ENCODE results near the gene MEGF10. TPM values are rescaled to one million over a fixed set of nuclear protein-coding genes. Genes with fewer than 3 reads are reported as not detected.

The MEGF10 gene
- total RNA-seq, 4 donors from 2014 or later = 0.50 to 2.9 (median 0.95) TPM

GRCh38 chr5:127337876-127338275, 47.3 kb downstream of the MEGF10 start:
- Histone ChIP-seq H3K4me1 (no peaks in the 10 kb centered on the region), H3K27ac (replicated peaks in 1 of 4) (no peak overlapping the region), H3K4me3 (no peak overlapping the region), H3K36me3 (no peaks in the 10 kb centered on the region), H3K27me3 (no peaks in the 10 kb centered on the region), H3K9me3 (no peaks in the 10 kb centered on the region)
- no peak for DNase-seq (ENCODE audit: extremely low spot score)
- intact Hi-C loops (cut with DNase I) = no loop called here
- no peak for TF ChIP-seq EP300 (IDR thresholded peaks at IDR 0.05)
- no peak for TF ChIP-seq POLR2AphosphoS5 (IDR thresholded peaks at IDR 0.05)
- no peak for TF ChIP-seq CTCF (IDR thresholded peaks at IDR 0.05)
- TF ChIP-seq POLR2A (IDR thresholded peaks at IDR 0.05; ENCODE audit: low read depth) = no peak
- 93% methylated on average over 1 of the region's 1 CpG for WGBS

- no peaks in the 10 kb centered on the region for H3K36me3 ChIP-seq
- no peak for DNase-seq (ENCODE audit: extremely low spot score)
- no peak overlapping the region for H3K27ac ChIP-seq (replicated peaks in 1 of 4)
- intact Hi-C loops (cut with DNase I) = no loop called here
- TF ChIP-seq POLR2A (IDR thresholded peaks at IDR 0.05; ENCODE audit: low read depth) (no peak), EP300 (IDR thresholded peaks at IDR 0.05) (no peak), POLR2AphosphoS5 (IDR thresholded peaks at IDR 0.05) (no peak)
- no peaks in the 10 kb centered on the region for H3K9me3 ChIP-seq
- 75% methylated on average over 1 of the region's 1 CpG for WGBS
- H3K4me1 ChIP-seq = no peaks in the 10 kb centered on the region
- H3K27me3 ChIP-seq = no peaks in the 10 kb centered on the region
- H3K4me3 ChIP-seq = no peak overlapping the region
These were observed 47.9 kb downstream of the MEGF10 start for GRCh38 chr5:127338501-127338900.

GRCh38 chr5:127340606-127341005, 50.0 kb downstream of the MEGF10 start:
- intact Hi-C loops (cut with DNase I) = no loop called here
- H3K36me3 ChIP-seq = no peaks in the 10 kb centered on the region
- no peaks in the 10 kb centered on the region for H3K27me3 ChIP-seq
- no peak for DNase-seq (ENCODE audit: extremely low spot score)
- no peaks in the 10 kb centered on the region for H3K4me1 ChIP-seq
- 93% methylated on average over 4 of the region's 4 CpGs for WGBS
- TF ChIP-seq CTCF (IDR thresholded peaks at IDR 0.05) = no peak
- TF ChIP-seq POLR2AphosphoS5 (IDR thresholded peaks at IDR 0.05) = no peak
- TF ChIP-seq POLR2A (IDR thresholded peaks at IDR 0.05; ENCODE audit: low read depth) = no peak
- no peak for TF ChIP-seq EP300 (IDR thresholded peaks at IDR 0.05)
- no peaks in the 10 kb centered on the region for H3K9me3 ChIP-seq
- no peak overlapping the region for H3K4me3 ChIP-seq
- no peak overlapping the region for H3K27ac ChIP-seq (replicated peaks in 1 of 4)

- WGBS = 90% methylated on average over 3 of the region's 3 CpGs
- no peaks in the 10 kb centered on the region for H3K9me3 ChIP-seq
- TF ChIP-seq POLR2A (IDR thresholded peaks at IDR 0.05; ENCODE audit: low read depth) (no peak), CTCF (IDR thresholded peaks at IDR 0.05) (no peak), EP300 (IDR thresholded peaks at IDR 0.05) (no peak), POLR2AphosphoS5 (IDR thresholded peaks at IDR 0.05) (no peak)
- no peaks in the 10 kb centered on the region for H3K36me3 ChIP-seq
- no peak for DNase-seq (ENCODE audit: extremely low spot score)
- H3K27me3 ChIP-seq = no peaks in the 10 kb centered on the region
- no peak overlapping the region for H3K4me3 ChIP-seq
- H3K27ac ChIP-seq (replicated peaks in 1 of 4) = no peak overlapping the region
- intact Hi-C loops (cut with DNase I) = no loop called here
- no peaks in the 10 kb centered on the region for H3K4me1 ChIP-seq
These were observed 51.8 kb downstream of the MEGF10 start for GRCh38 chr5:127342364-127342763.

GRCh38 chr5:127343313-127343712, 52.7 kb downstream of the MEGF10 start:
- Histone ChIP-seq H3K27ac (replicated peaks in 1 of 4) (no peak overlapping the region), H3K27me3 (no peaks in the 10 kb centered on the region), H3K9me3 (no peaks in the 10 kb centered on the region), H3K4me1 (no peaks in the 10 kb centered on the region), H3K36me3 (no peaks in the 10 kb centered on the region), H3K4me3 (no peak overlapping the region)
- no peak for TF ChIP-seq EP300 (IDR thresholded peaks at IDR 0.05)
- no peak for TF ChIP-seq POLR2AphosphoS5 (IDR thresholded peaks at IDR 0.05)
- no peak for TF ChIP-seq CTCF (IDR thresholded peaks at IDR 0.05)
- no peak for TF ChIP-seq POLR2A (IDR thresholded peaks at IDR 0.05; ENCODE audit: low read depth)
- intact Hi-C loops (cut with DNase I) = no loop called here
- DNase-seq (ENCODE audit: extremely low spot score) = no peak
- WGBS = 78% methylated on average over 3 of the region's 3 CpGs

All from esophagus muscularis mucosa (tissue), 4 donors.